Neural progenitor cell (in vitro differentiated cells): Measurements from ENCODE around the gene SCLY. TPM values are rescaled to one million over a fixed set of nuclear protein-coding genes. Genes with fewer than 3 reads are reported as not detected.

Source experiments
- DNase-seq: peaks from one replicate; pipeline ENCODE4 v3.0.0-alpha.2; 2016; ENCODE audit warnings: low spot score
- H2AFZ ChIP-seq: fragments of 200-600 bp; sonication (generic); replicated peaks from 2 replicates; pipeline ENCODE4 v1.6.1; 2016; ENCODE audit warnings: antibody characterized with exemption
- H3F3A ChIP-seq: fragments of 200-600 bp; sonication (generic); 2 replicates; pipeline ENCODE4 v1.6.1; 2016; ENCODE audit warnings: antibody characterized with exemption, low read depth
- H3K27ac ChIP-seq: fragments of 200-600 bp; sonication (generic); 2 replicates; pipeline ENCODE4 v1.5.1; 2016; ENCODE audit warnings: mild to moderate bottlenecking
- H3K27me3 ChIP-seq: fragments of 200-600 bp; sonication (generic); 2 replicates; pipeline ENCODE4 v1.6.1; 2016; ENCODE audit warnings: mild to moderate bottlenecking, moderate library complexity
- H3K36me3 ChIP-seq: fragments of 200-600 bp; sonication (generic); 2 replicates; pipeline ENCODE4 v1.5.1; 2016
- H3K4me1 ChIP-seq: fragments of 200-600 bp; sonication (generic); 2 replicates; pipeline ENCODE4 v1.6.1; 2016; ENCODE audit warnings: mixed run types
- H3K4me2 ChIP-seq: fragments of 200-600 bp; sonication (generic); 2 replicates; pipeline ENCODE4 v1.6.1; 2016
- H3K4me3 ChIP-seq: fragments of 200-600 bp; sonication (generic); 2 replicates; pipeline ENCODE4 v1.5.1; 2016
- H3K79me2 ChIP-seq: fragments of 200-600 bp; sonication (generic); 2 replicates; pipeline ENCODE4 v1.6.1; 2016; ENCODE audit warnings: low read depth
- H3K9ac ChIP-seq: fragments of 200-600 bp; sonication (generic); 2 replicates; pipeline ENCODE4 v1.6.1; 2016
- H3K9me3 ChIP-seq: fragments of 200-600 bp; sonication (generic); 2 replicates; pipeline ENCODE4 v1.5.1; 2016; ENCODE audit warnings: low read depth
- H4K20me1 ChIP-seq: fragments of 200-600 bp; sonication (generic); 2 replicates; pipeline ENCODE4 v1.6.1; 2016; ENCODE audit warnings: low read depth
- H3K27ac Mint-ChIP-seq: 3 replicates; pipeline ENCODE4 v1.8.0; 2021; ENCODE audit warnings: mixed read lengths
- H3K27me3 Mint-ChIP-seq: 2 replicates; pipeline ENCODE4 v1.8.0; 2022; ENCODE audit warnings: low read depth, mild to moderate bottlenecking, inconsistent platforms, moderate library complexity, mixed read lengths; ENCODE audit not compliant: insufficient read depth
- H3K36me3 Mint-ChIP-seq: 3 replicates; pipeline ENCODE4 v1.8.0; 2021; ENCODE audit warnings: mixed read lengths
- H3K4me1 Mint-ChIP-seq: 3 replicates; pipeline ENCODE4 v1.8.0; 2021; ENCODE audit warnings: mixed read lengths
- H3K4me3 Mint-ChIP-seq: 3 replicates; pipeline ENCODE4 v1.8.0; 2021; ENCODE audit warnings: mild to moderate bottlenecking, moderate library complexity, mixed read lengths
- H3K9me3 Mint-ChIP-seq: 3 replicates; pipeline ENCODE4 v1.8.0; 2020; ENCODE audit warnings: mixed read lengths
- CTCF ChIP-seq: fragments of 200-600 bp; sonication (generic); IDR thresholded peaks from 2 replicates; pipeline ENCODE4 v1.5.1; 2017; ENCODE audit warnings: antibody characterized with exemption, mild to moderate bottlenecking
- EZH2 ChIP-seq: fragments of 200-600 bp; sonication (generic); IDR thresholded peaks from 2 replicates; pipeline ENCODE4 v1.6.1; 2017; ENCODE audit warnings: antibody characterized with exemption, mild to moderate bottlenecking, moderate library complexity
- EZH2phosphoT487 ChIP-seq: fragments of 200-600 bp; sonication (generic); IDR thresholded peaks from 2 replicates; pipeline ENCODE4 v1.6.1; 2017; ENCODE audit warnings: antibody characterized with exemption
- total RNA-seq: library from RNA; depleted of rRNA; stranded (reverse); fragments of >200 nt; gene quantifications from 2 replicates; pipeline ENCODE4 v1.2.3, GENCODE V29; 2015; ENCODE audit warnings: low replicate concordance

Gene SCLY
- total RNA-seq, 1 donor from 2014 or later, result 44.1 TPM

DNA sequence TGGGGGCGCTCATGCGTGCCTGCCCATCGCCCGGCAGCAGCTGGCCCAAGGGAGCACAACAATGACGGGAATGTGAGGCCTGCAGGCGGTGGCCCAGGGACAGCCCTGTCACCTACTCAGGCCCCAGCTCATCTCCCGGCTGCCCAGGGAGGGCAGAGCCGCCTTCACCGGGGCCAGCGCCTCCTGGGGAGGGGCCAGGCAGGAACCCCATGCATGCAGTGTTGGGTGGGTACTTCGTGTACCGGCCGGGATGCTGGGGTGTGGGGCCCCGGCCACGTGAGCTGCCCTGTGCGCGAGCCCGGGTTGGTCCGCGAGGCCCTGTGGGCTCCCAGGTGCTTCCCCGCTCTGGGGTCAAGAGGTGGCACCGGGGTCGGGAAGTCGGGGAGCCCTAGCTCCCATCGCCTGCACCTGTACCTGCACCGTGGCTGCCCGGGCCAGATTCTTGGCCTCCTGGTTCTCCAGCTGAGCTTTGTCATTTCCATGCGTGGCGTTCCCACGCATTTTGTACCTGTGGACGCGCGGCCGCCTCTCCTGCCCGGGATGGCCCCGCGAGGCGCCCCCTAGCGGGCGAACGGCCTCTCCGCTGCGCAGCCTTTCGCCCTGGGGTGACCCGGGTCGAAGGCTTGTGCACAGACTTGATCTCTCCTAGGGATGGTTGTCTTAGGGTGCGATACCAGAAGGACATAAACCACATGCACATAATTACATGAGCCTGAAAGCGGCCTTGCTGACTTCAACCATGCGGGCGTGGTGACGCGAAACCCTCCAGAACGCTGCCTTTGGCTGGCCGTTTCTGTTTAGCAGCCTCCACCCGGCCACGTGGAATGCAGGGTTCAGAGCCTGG is 78.6 kb downstream of the SCLY start:
- Histone ChIP-seq H3K79me2 (no peaks in the 10 kb centered on the region), H3K27me3 (no peaks in the 10 kb centered on the region), H3K9ac (no peak overlapping the region), H3K36me3 (no peaks in the 10 kb centered on the region), H3K9me3 (no peaks in the 10 kb centered on the region), H4K20me1 (no peaks in the 10 kb centered on the region), H3K4me1 (peaks cover 8% of the 10 kb centered on the region), H3K27ac (no peak overlapping the region), H2AFZ (peak overlapping the region; percentile 68), H3F3A (no peaks in the 10 kb centered on the region), H3K4me3 (no peak overlapping the region), H3K4me2 (no peak overlapping the region)
- Mint-ChIP-seq H3K4me1 (no peaks in the 10 kb centered on the region), H3K36me3 (no peaks in the 10 kb centered on the region), H3K27me3 (peaks cover 6% of the 10 kb centered on the region), H3K9me3 (no peaks in the 10 kb centered on the region), H3K27ac (no peak overlapping the region), H3K4me3 (no peak overlapping the region)
- TF ChIP-seq EZH2, result no peak
- TF ChIP-seq EZH2phosphoT487, result no peak
- peak; percentile 87 for TF ChIP-seq CTCF
- peak; percentile 57 for DNase-seq

GRCh38 chr2:238140040-238140439 is 79.2 kb downstream of the SCLY start:
- no peak overlapping the region for H2AFZ ChIP-seq
- no peaks in the 10 kb centered on the region for H3F3A ChIP-seq
- TF ChIP-seq EZH2phosphoT487 (no peak), CTCF (no peak), EZH2 (no peak)
- no peak overlapping the region for H3K4me2 ChIP-seq
- no peak overlapping the region for H3K27ac Mint-ChIP-seq
- no peak overlapping the region for H3K4me3 ChIP-seq
- no peaks in the 10 kb centered on the region for H4K20me1 ChIP-seq
- no peak for DNase-seq
- no peak overlapping the region for H3K4me3 Mint-ChIP-seq
- H3K4me1 Mint-ChIP-seq, result no peaks in the 10 kb centered on the region
- H3K27ac ChIP-seq, result no peak overlapping the region
- H3K79me2 ChIP-seq, result no peaks in the 10 kb centered on the region
- H3K9me3 ChIP-seq, result no peaks in the 10 kb centered on the region
- no peaks in the 10 kb centered on the region for H3K36me3 ChIP-seq
- peaks cover 6% of the 10 kb centered on the region for H3K27me3 Mint-ChIP-seq
- H3K9ac ChIP-seq, result no peak overlapping the region
- H3K9me3 Mint-ChIP-seq, result no peaks in the 10 kb centered on the region
- peaks cover 8% of the 10 kb centered on the region for H3K4me1 ChIP-seq
- H3K27me3 ChIP-seq, result no peaks in the 10 kb centered on the region
- H3K36me3 Mint-ChIP-seq, result no peaks in the 10 kb centered on the region

DNA sequence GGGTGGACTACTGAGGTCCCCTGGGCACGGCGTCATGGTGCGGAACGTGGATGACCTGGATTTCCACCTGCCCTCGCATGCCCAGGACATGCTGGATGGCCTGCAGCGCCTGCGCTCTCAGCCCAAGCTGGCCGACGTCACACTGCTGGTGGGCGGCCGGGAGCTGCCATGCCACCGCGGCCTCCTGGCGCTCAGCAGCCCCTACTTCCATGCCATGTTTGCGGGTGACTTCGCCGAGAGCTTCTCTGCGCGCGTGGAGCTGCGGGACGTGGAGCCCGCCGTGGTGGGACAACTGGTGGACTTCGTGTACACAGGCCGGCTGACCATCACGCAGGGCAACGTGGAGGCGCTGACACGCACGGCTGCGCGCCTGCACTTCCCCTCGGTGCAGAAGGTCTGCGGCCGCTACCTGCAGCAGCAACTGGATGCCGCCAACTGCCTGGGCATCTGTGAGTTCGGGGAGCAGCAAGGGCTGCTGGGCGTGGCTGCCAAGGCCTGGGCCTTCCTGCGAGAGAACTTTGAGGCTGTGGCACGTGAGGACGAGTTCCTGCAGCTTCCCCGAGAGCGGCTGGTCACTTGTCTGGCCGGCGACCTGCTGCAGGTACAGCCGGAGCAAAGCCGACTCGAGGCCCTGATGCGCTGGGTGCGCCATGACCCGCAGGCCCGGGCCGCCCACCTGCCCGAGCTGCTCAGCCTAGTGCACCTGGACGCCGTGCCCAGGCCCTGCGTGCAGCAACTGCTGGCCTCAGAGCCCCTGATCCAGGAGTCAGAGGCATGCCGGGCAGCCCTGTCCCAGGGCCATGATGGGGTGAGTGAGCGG is 80.1 kb downstream of the SCLY start:
- Histone ChIP-seq H3K4me2 (no peak overlapping the region), H3K27me3 (no peaks in the 10 kb centered on the region), H3K9me3 (no peaks in the 10 kb centered on the region), H3K4me1 (peaks cover 8% of the 10 kb centered on the region), H3K79me2 (no peaks in the 10 kb centered on the region), H3F3A (no peaks in the 10 kb centered on the region), H2AFZ (no peak overlapping the region), H3K27ac (no peak overlapping the region), H3K36me3 (no peaks in the 10 kb centered on the region), H3K4me3 (no peak overlapping the region), H4K20me1 (no peaks in the 10 kb centered on the region), H3K9ac (no peak overlapping the region)
- no peak overlapping the region for H3K4me3 Mint-ChIP-seq
- DNase-seq, result no peak
- no peaks in the 10 kb centered on the region for H3K36me3 Mint-ChIP-seq
- peaks cover 6% of the 10 kb centered on the region for H3K27me3 Mint-ChIP-seq
- no peaks in the 10 kb centered on the region for H3K9me3 Mint-ChIP-seq
- no peaks in the 10 kb centered on the region for H3K4me1 Mint-ChIP-seq
- TF ChIP-seq CTCF (no peak), EZH2 (no peak), EZH2phosphoT487 (no peak)
- H3K27ac Mint-ChIP-seq, result no peak overlapping the region
